AG08396 (cell line): Measurements from ENCODE around the gene LPCAT1.
"Not testable (repeated sequence)": the region's sequence is repeated elsewhere in the genome, so short reads cannot be mapped to it uniquely, and the experiment has no call there.

ENCODE experiments used
- DNase-seq: peaks from one replicate; pipeline ENCODE4 v3.0.0; 2012; ENCODE audit warnings: low spot score, mixed read lengths

Gene LPCAT1

GRCh38 chr5:1541702-1542400 lies 18.1 kb upstream of the LPCAT1 start:
- DNase-seq = no peak

DNA sequence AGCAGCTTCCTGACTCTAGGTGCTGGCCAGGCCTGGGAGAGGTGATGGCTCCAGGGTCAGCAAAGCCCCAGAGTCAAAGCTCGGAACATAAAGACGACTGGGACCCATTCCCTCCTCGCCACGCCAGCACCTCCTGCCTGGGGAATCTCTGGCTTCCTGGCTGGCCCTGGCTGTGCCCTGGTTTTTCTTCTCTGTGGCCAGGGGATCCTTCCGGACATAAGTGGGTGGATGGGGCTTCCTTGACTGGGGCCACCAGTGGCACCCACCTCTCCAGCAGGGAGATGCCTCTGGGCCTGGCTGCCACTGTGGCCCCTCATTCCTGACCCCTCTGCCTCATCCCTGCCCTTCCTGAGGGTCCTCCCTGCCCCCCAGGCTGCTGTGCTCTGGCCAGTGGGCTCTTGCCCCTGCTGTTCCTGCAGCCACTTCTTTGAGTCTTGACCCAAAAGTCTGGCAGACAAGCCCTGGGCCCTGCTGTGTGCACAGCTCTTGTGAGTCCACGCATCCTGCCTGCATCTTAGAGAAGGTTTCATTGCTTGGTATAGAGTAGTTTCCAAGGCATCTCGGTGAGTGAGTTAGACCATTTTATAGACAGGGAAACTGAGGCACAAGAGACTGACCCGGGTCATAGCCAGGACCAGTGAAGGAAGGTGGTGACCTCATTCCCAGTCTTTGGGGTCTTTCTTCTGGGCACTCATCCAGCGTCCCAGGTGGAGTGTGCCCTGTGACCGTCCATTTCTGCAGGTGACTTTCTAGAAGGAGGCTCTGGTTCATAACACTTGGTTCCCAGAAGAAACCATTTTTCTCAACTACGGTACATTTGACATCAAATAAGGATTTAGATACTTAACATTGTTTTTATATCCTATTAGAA lies 17.3 kb upstream of the LPCAT1 start:
- no peak for DNase-seq

GRCh38 chr5:1540166-1540565 lies 16.4 kb upstream of the LPCAT1 start:
- no peak for DNase-seq

- DNase-seq = not testable (repeated sequence)
Observed at GRCh38 chr5:1539393-1540161, 15.8 kb upstream of the LPCAT1 start.

DNA sequence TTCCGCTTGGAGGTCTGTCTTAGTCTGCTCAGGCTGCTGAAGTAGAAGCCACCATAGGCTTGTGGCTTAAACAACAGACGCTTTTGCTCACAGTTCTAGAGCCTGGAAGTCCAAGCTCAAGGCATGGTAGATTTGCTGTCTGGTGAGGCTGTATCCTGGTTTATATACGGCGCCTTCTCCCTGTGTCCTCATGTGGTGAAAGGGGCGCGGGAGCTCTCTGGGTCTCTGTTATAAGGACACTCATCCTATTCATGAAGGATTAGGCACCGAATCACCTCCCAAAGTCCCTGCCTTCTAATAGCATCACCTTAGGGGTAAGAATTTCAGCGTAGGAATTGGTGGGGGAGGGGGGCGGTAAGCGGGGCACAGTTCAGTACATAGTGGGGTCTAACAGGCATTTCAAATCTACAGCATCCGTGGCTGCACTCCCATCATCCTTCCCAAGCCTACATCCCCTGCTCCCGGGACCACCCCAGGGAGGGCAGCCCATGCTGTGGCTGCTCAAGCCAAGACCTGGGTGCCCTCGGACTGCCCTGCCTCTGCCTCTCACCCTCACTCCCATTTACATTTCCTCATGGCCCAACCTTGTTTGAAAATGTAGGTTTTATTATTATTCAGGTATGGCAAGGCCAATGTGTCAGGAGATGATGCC lies 15.1 kb upstream of the LPCAT1 start:
- no peak for DNase-seq

- DNase-seq = no peak
Observed at GRCh38 chr5:1538276-1538675, 14.5 kb upstream of the LPCAT1 start.

- no peak for DNase-seq
Observed at GRCh38 chr5:1537603-1538154, 13.9 kb upstream of the LPCAT1 start.

DNA sequence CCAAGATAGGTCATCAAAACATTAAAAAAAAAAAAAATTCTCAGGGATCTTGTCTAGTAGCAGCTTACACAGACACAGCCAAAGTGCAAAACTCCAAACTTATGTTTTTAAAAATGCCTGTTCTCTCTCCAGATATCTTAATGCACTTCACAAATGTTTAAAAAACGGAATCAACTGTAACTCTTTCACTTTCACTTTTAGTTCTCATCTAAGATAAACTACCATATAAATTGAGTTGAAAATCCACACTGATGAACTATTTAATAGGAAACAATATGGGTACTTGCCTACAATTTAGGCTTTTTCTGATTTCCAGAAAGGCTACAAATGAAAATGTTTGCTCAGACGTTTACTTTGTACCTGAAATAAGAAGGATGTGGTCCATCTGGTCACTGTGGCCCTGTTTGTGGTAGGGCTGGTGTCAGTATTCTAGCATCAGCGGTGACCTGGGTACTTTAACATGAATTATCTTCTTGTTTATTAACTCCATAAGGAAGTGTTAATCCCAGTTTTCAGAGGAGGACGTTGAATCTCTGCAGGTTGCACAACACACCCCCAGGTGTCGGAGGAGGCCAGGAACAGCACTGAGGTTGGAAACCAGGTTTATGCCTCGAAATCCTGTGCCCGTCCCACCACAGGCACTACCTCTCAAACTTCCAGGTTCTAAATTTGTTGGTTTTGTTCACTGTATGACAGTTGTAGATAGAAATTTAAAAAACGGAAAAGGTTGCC lies 13.3 kb upstream of the LPCAT1 start:
- DNase-seq = no peak

- no peak for DNase-seq
Observed at GRCh38 chr5:1536322-1536845, 12.6 kb upstream of the LPCAT1 start.

DNA sequence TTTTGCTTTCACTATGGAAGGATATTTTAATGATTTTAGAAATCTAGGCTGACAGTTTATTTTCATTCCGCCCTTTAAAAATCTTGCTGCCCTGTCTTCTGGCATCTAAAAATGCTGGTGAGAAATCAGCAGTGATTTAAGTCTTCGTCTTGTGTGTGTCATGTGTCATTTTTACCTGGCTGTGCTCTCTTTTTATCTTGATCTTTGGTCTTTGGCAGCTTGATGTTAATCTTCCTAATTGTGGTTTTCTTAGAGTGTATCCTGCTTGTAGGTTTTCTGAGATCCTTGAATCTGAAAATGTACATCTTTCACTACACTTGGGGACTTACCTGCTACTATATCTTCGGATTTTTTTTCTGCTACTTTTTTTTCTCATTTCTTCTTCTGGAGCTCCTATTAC lies 11.9 kb upstream of the LPCAT1 start:
- DNase-seq = no peak

- DNase-seq = no peak
Observed at GRCh38 chr5:1532384-1532783, 8.6 kb upstream of the LPCAT1 start.

- DNase-seq = no peak
Observed at GRCh38 chr5:1529498-1529897, 5.7 kb upstream of the LPCAT1 start.

- DNase-seq = no peak
Observed at GRCh38 chr5:1527533-1528205, 3.9 kb upstream of the LPCAT1 start.

DNA sequence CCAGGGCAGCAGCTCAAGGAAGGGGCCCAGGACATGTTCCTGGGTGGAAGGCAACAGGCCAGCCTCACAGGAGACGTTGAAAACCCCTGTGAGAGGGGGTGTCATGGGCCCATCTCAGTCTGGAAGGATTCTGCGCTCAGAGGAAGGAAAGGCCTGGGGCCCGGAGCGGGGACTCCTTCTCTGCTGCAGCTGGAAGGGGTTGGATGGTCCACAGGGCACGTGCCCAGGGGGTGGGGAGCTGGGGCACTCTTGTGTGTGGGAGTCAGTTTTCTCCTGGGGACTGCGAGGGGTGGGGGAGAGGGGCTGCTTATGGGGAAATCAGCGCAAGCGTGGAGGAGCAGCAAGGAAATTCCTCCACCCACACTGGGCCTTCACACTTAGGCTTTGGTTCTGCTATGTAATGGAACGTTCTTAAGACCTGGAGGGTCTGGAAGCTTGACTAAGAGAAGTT lies 2.9 kb upstream of the LPCAT1 start:
- no peak for DNase-seq

DNA sequence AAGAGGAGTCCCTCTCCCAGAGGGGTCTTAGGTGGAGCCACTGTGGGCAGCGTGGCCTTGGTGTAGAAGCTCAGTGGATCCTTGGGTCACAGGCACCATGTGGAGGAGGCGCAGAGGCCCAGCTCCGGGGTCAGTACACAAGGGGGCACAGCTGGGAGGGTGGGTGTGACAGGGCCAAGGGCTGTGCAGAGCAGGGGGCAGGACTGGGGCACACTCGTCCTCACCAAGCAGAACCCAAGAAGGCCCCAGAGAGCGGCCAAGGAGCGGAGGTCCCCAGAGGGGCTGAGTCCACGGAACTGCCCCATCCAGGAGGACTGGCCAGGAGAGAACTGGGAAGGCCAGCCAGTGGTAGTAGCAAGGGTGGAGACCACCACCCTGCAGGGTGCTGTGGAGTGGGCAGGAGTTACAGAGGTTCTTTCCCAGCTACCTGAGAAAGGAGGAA lies 2.5 kb upstream of the LPCAT1 start:
- no peak for DNase-seq

- no peak for DNase-seq
Observed at GRCh38 chr5:1525624-1526189, 1.9 kb upstream of the LPCAT1 start.

- DNase-seq = no peak
Observed at GRCh38 chr5:1524799-1525623, 1.3 kb upstream of the LPCAT1 start.

GRCh38 chr5:1524481-1524798 lies 680 bp upstream of the LPCAT1 start:
- DNase-seq = no peak

GRCh38 chr5:1523480-1523792 lies 324 bp downstream of the LPCAT1 start:
- DNase-seq = peak; percentile 54
